ENCODE data around the gene ADGRA3. TPM values are rescaled to one million over a fixed set of nuclear protein-coding genes. Genes with fewer than 3 reads are reported as not detected.

ADGRA3 gene
- total RNA-seq, 1 experiment from 2014 or later = 41.2 TPM

GRCh38 chr4:22345678-22346077 is 170.2 kb downstream of the ADGRA3 start:
- Histone ChIP-seq H3K27ac (ENCODE audit: low read length) (no peak overlapping the region), H3K4me1 (ENCODE audit: control insufficient read depth, insufficient read depth, low read length) (no peaks in the 10 kb centered on the region), H3K9me3 (ENCODE audit: control insufficient read depth, insufficient read depth, low read depth, low read length) (no peaks in the 10 kb centered on the region), H3K4me3 (ENCODE audit: low read depth in 2 of 2, low read length in 2 of 2) (no peak overlapping the region), H3K27me3 (ENCODE audit: control insufficient read depth, insufficient read depth, low read length) (no peaks in the 10 kb centered on the region), H3K36me3 (ENCODE audit: control insufficient read depth, insufficient read depth, low read length) (no peaks in the 10 kb centered on the region)
- CTCF ChIA-PET = no interaction called here
- intact Hi-C loops (cut with micrococcal nuclease; ENCODE audit: unreplicated experiment) (no loop called here), in situ Hi-C loops (cut with HindIII; ENCODE audit: low pct_unique_long_range_greater_than_20kb, low sequenced_read_pairs) (no loop called here)
- ATAC-seq = no peak
- no TSS peak for BruUV-seq (replicated peaks)
- POLR2A ChIA-PET = no interaction called here
- TF ChIP-seq CTCF (IDR thresholded peaks at IDR 0.05) = no peak
- TF ChIP-seq POLR2AphosphoS5 (IDR thresholded peaks at IDR 0.05; ENCODE audit: low read depth, low read length) = no peak
- TF ChIP-seq TCF7L2 (IDR thresholded peaks at IDR 0.05; ENCODE audit: low read depth, low read length) = no peak
- TF ChIP-seq REST (IDR thresholded peaks at IDR 0.05; ENCODE audit: insufficient read depth in 1 of 2, low read depth in 2 of 2, low read length in 1 of 2) = no peak
- TF ChIP-seq SIN3A (IDR thresholded peaks at IDR 0.05; ENCODE audit: borderline replicate concordance, insufficient read depth, low read depth, low read length) = no peak
- no peak for DNase-seq (ENCODE audit: low read depth, low spot score)

- ChIA-PET CTCF (no interaction called here), POLR2A (no interaction called here)
- TF ChIP-seq POLR2AphosphoS5 (IDR thresholded peaks at IDR 0.05; ENCODE audit: low read depth, low read length) = no peak
- no peak for TF ChIP-seq SIN3A (IDR thresholded peaks at IDR 0.05; ENCODE audit: borderline replicate concordance, insufficient read depth, low read depth, low read length)
- TF ChIP-seq CTCF (IDR thresholded peaks at IDR 0.05) = no peak
- TF ChIP-seq REST (IDR thresholded peaks at IDR 0.05; ENCODE audit: insufficient read depth in 1 of 2, low read depth in 2 of 2, low read length in 1 of 2) = no peak
- TF ChIP-seq TCF7L2 (IDR thresholded peaks at IDR 0.05; ENCODE audit: low read depth, low read length) = no peak
- H3K36me3 ChIP-seq (ENCODE audit: control insufficient read depth, insufficient read depth, low read length) = no peaks in the 10 kb centered on the region
- in situ Hi-C loops (cut with HindIII; ENCODE audit: low pct_unique_long_range_greater_than_20kb, low sequenced_read_pairs) = no loop called here
- no peaks in the 10 kb centered on the region for H3K4me1 ChIP-seq (ENCODE audit: control insufficient read depth, insufficient read depth, low read length)
- no peaks in the 10 kb centered on the region for H3K27me3 ChIP-seq (ENCODE audit: control insufficient read depth, insufficient read depth, low read length)
- no peak for DNase-seq (ENCODE audit: low read depth, low spot score)
- ATAC-seq = no peak
- no TSS peak for BruUV-seq (replicated peaks)
- intact Hi-C loops (cut with micrococcal nuclease; ENCODE audit: unreplicated experiment) = no loop called here
- no peaks in the 10 kb centered on the region for H3K9me3 ChIP-seq (ENCODE audit: control insufficient read depth, insufficient read depth, low read depth, low read length)
- H3K4me3 ChIP-seq (ENCODE audit: low read depth in 2 of 2, low read length in 2 of 2) = no peak overlapping the region
- H3K27ac ChIP-seq (ENCODE audit: low read length) = no peak overlapping the region
Measured at GRCh38 chr4:22345055-22345454, 170.8 kb downstream of the ADGRA3 start.
